Fibroblast of lung (primary cell): ENCODE data around the gene RXRA.

Source experiments
- EZH2 ChIP-seq: IDR thresholded peaks from 2 replicates; pipeline ENCODE4 v1.5.1; 2012; ENCODE audit warnings: low read length, control low read depth, mild to moderate bottlenecking; ENCODE audit errors: missing control alignments
- TF ChIP-seq, protein P1 (sequence below), 2 donors: IDR thresholded peaks in 1 of 2; conservative IDR thresholded peaks in 1 of 2; 1 replicate in 1 of 2; 2 replicates in 1 of 2; pipeline ENCODE4 v1.5.1; 2011 to 2012; ENCODE audit warnings: low read length in 2 of 2, control low read depth in 1 of 2, inconsistent platforms in 1 of 2, low read depth in 1 of 2, mild to moderate bottlenecking in 1 of 2

DNA sequence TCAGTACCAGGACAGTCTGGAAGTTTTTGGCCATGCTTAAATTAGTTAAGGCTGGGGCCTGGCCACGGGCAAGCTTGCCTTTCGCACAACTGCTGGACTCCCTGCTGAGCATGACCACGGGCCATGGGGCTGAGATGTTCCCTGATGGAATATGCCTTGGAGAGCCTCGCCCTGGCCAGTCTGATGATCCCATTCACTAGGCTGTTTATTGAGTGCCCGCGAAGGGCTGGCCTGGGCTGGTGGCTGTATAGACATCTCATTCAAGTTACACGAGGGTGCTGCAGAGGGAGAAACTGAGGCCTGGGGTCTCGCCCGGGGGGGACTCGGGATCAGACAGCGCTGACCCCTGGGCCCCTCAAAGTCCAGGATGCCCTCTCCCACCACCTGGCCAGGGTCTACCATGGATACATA, 7.8 kb upstream of the RXRA start:
- TF ChIP-seq, protein P1, sequence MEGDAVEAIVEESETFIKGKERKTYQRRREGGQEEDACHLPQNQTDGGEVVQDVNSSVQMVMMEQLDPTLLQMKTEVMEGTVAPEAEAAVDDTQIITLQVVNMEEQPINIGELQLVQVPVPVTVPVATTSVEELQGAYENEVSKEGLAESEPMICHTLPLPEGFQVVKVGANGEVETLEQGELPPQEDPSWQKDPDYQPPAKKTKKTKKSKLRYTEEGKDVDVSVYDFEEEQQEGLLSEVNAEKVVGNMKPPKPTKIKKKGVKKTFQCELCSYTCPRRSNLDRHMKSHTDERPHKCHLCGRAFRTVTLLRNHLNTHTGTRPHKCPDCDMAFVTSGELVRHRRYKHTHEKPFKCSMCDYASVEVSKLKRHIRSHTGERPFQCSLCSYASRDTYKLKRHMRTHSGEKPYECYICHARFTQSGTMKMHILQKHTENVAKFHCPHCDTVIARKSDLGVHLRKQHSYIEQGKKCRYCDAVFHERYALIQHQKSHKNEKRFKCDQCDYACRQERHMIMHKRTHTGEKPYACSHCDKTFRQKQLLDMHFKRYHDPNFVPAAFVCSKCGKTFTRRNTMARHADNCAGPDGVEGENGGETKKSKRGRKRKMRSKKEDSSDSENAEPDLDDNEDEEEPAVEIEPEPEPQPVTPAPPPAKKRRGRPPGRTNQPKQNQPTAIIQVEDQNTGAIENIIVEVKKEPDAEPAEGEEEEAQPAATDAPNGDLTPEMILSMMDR (conservative IDR thresholded peaks at IDR 0.05 in 1 of 2, IDR thresholded peaks at IDR 0.05 in 1 of 2; ENCODE audit: low read depth in 1 of 2, low read length in 2 of 2) = no peak
- TF ChIP-seq EZH2 = no peak
